Measurements from ENCODE around the gene GLRX3.

- TF ChIP-seq, protein P1, sequence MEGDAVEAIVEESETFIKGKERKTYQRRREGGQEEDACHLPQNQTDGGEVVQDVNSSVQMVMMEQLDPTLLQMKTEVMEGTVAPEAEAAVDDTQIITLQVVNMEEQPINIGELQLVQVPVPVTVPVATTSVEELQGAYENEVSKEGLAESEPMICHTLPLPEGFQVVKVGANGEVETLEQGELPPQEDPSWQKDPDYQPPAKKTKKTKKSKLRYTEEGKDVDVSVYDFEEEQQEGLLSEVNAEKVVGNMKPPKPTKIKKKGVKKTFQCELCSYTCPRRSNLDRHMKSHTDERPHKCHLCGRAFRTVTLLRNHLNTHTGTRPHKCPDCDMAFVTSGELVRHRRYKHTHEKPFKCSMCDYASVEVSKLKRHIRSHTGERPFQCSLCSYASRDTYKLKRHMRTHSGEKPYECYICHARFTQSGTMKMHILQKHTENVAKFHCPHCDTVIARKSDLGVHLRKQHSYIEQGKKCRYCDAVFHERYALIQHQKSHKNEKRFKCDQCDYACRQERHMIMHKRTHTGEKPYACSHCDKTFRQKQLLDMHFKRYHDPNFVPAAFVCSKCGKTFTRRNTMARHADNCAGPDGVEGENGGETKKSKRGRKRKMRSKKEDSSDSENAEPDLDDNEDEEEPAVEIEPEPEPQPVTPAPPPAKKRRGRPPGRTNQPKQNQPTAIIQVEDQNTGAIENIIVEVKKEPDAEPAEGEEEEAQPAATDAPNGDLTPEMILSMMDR (IDR thresholded peaks at IDR 0.05) = no peak
- no peak for TF ChIP-seq POLR2A (IDR thresholded peaks at IDR 0.05)
- no peak for TF ChIP-seq EP300 (IDR thresholded peaks at IDR 0.05)
These were observed 57.5 kb downstream of the GLRX3 start for GRCh38 chr10:130193493-130194193.

All from tibial nerve (tissue), 4 donors.